AG10803 (cell line): ENCODE data around the gene EDC3.

Experiments used
- DNase-seq: peaks from one replicate; pipeline ENCODE4 v3.0.0; 2010; ENCODE audit warnings: low read depth
- H3K4me3 ChIP-seq: 2 replicates; pipeline ENCODE4 v1.5.1; 2011; ENCODE audit warnings: mild to moderate bottlenecking, low read length, control low read depth
- TF ChIP-seq, protein P1 (sequence below): conservative IDR thresholded peaks from 2 replicates; pipeline ENCODE4 v1.5.1; 2011; ENCODE audit warnings: mild to moderate bottlenecking, low read length, control low read depth, inconsistent platforms

Gene EDC3

DNA sequence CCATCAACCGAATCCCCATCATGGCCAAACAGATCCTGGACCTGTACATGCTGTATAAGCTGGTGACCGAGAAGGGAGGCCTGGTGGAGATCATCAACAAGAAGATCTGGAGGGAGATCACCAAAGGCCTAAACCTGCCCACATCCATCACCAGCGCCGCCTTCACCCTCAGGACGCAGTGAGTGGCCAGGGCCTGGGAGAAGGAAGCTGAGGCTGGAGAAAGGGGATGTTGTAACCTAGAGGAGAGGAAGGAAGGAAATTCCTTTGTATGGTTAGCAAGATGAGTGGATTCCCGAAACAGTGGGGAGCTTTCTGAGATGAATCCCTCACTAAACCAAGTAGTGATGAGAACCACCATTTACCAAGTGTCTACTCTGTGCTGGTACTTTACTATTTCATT is 106.0 kb downstream of the EDC3 start:
- DNase-seq: peak; percentile 10

DNA sequence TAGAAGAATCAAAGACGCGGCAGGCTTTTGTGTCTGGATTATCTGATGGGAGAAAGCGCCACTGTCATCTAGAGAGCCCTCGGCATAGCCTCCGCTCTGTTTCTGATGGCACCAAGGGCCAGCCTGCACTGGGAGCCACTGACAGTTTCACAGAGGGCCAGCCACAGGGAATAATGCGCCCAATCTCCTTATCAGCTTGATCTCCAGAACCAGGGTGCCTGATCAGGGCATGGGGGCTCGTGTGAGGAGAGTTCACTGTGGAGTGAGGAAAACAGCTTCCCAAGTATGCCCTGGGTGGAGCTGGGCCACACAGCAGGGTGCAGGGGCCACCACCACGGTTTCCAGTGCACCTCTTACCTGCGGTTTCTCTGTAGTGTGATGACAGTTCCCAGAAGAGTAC is 110.0 kb downstream of the EDC3 start:
- H3K4me3 ChIP-seq: no peak overlapping the region
- TF ChIP-seq, protein P1, sequence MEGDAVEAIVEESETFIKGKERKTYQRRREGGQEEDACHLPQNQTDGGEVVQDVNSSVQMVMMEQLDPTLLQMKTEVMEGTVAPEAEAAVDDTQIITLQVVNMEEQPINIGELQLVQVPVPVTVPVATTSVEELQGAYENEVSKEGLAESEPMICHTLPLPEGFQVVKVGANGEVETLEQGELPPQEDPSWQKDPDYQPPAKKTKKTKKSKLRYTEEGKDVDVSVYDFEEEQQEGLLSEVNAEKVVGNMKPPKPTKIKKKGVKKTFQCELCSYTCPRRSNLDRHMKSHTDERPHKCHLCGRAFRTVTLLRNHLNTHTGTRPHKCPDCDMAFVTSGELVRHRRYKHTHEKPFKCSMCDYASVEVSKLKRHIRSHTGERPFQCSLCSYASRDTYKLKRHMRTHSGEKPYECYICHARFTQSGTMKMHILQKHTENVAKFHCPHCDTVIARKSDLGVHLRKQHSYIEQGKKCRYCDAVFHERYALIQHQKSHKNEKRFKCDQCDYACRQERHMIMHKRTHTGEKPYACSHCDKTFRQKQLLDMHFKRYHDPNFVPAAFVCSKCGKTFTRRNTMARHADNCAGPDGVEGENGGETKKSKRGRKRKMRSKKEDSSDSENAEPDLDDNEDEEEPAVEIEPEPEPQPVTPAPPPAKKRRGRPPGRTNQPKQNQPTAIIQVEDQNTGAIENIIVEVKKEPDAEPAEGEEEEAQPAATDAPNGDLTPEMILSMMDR: no peak

More for the DNA sequence above, 106.0 kb downstream of the EDC3 start:
- H3K4me3 ChIP-seq: no peak overlapping the region
- TF ChIP-seq, protein P1: no peak

DNA sequence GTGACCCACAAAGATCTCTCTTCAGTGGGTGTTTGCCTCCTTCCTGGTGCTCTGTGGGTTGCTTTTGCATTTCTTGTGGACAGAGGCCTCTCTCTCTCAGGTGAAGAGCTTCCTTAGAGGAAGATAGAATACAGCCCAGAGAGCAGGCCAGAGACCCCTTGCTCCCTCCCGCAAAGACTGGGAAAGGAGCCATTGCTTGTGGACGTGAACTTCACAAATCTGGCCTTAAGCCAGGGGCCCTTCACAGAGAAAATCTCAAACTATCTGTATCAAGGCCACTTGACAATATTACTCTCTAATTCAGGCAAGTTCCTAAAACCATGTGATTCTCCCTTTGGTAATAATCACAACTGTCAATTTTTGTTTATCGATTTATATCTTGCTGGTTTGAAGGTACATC is 110.6 kb downstream of the EDC3 start:
- DNase-seq: no peak

More for the DNA sequence above, 110.0 kb downstream of the EDC3 start:
- no peak for DNase-seq

DNA sequence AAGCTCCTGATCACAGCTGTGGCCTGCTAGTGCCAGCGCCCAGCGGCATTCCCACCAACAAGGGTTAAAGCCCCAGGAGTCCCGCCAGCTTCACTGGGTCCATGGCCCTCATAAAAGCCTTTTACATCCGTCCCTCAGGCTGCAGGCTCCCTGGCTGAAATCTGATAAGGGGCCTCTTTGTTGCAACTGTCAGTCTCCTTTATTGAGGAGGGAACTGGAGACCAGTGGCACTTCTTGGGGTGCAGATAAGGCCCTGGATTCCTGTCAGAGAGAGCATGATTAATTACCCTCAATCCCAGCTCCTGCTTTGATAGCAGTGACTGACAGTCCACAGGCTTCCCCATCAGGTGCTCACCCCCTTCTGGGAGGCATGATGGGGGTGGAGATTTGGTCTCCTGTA is 111.0 kb downstream of the EDC3 start:
- no peak for DNase-seq
- H3K4me3 ChIP-seq: no peak overlapping the region
- TF ChIP-seq, protein P1: no peak

More for the DNA sequence above, 110.6 kb downstream of the EDC3 start:
- H3K4me3 ChIP-seq: no peak overlapping the region
- TF ChIP-seq, protein P1: no peak

DNA sequence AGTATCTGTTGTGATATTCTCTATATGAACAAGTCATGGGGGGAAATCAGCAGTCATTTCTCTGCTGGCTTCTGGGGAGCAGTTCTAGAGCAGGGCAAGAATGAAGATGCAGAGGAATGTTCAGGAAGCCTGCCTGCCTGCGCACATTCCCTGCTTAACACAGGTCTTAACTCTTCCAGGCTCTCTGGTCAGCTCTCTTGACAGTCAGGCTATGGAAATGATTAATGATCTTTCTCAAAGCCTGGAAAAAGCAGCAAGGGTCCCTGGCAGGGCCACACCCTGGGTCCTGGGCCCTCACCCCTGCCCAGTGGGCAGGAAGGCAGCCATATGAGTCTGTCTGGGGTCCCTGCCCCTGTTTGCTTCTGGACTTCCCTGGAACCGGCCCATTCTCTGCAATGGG is 111.6 kb downstream of the EDC3 start:
- no peak for DNase-seq
- TF ChIP-seq, protein P1: no peak
- H3K4me3 ChIP-seq: no peak overlapping the region
